ENCODE results near the gene GLRA3.

GRCh38 chr4:174716986-174717770 is 111.9 kb downstream of the GLRA3 start:
- TF ChIP-seq POLR2A (IDR thresholded peaks at IDR 0.05) (no peak), CTCF (IDR thresholded peaks at IDR 0.05) (no peak)
